NCI-H2107 (cell line): Measurements from ENCODE around the gene CNTN1.

ENCODE experiments used
- DNase-seq: peaks from one replicate; lab custom pipeline; 2025; lab: John Stamatoyannopoulos, UW

The CNTN1 gene

DNA sequence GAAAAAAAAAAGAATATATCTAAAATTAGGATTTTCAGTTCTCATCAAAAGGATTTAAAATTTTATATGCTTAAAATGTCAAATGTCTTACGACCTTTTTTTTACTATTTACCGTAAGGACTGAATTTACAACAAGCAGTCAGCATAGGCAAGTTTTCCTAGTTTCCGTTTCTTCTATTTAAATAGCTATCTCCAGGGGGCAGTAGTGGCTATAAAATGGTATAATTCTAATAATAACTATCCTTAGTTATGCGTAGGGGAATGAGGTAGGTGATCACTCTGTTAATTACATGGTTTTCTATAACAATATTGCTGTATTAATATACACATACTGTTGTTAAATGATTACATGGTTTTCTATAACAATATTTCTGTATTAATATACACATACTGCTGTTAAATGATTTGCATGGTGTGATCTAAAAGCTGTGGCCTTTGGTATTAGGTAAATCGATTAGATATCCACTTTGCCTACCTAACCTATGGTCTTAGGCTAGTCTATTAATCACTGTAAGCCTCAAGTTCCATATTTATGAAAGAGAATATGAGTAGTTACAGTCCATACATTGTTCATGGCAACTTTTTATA lies 278.2 kb downstream of the CNTN1 start:
- DNase-seq: no peak

DNA sequence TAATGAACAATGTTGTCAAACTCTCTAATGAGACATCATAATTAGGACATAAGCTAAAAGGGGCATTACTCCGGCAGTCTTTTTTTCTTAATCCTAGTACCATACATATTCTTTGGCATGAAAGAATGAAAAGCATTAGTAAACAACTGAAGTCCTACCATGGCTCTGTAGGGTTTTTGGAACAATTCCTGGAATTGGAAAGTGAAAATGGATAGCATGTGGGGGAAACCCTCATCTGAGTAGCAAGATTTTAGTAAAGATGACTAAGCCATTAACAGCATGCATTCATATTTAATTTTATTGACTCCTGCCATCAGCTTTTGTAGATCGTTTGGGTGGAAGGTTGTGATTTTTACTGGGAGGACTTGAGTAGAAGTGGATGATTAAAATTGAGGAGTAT lies 279.7 kb downstream of the CNTN1 start:
- DNase-seq: no peak

DNA sequence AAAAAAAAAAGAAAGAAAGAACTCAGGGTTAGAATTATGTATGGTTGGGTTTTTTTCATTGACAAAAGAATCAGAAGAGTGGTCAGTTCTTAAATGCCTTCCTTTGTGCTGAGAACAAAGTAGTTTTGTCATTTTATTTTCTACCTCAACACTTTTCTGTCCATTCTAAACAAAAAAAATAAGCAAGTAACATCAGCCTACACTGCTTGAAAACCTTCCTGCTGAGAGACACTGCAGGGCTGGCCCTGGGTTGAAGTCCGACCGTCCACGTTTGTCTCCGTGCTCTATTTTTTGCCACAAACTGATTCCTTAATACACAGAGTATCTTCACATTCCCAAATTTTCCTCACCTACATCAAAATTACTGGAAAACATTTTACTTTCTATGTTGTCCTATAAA lies 284.3 kb downstream of the CNTN1 start:
- no peak for DNase-seq

DNA sequence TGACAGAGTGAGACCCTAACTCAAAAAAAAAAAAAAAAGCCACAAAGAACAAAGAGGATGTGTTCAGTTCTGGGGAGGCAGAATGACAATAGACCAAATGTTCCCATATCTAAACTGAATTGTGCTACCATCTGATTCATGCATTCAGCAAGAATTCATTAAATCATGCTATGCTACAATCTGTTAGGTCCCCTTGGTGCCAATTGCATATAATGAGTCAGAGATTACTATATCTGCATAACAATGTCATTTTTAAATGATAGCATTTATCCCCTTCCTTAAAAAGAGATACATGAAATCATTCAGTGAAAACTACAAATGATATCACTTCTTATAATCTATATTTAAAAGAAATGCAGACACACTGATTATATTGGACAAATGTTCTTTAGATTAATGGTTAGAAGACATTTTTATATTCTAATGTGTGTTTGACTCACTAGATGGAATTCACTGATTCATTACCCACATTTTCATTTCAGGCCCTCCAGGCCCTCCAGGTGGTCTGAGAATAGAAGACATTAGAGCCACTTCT lies 288.3 kb downstream of the CNTN1 start:
- no peak for DNase-seq

DNA sequence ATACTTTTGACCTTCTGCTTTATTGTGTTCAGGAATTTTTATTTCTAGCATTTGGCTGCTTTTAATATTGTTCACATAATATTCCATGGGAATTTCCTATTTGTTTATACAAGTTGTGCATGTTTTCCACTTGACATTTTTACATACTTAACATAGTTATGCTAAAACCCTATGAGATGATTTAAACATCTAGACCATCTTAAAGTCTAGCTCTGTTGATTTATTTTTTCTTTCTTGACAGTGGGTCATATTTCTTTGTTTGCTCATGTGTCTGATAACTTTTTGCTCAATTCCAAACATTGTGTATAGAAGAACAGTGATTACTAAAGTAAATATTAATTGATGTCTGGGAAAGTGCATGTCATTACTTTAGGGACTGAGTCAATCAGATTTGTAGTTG lies 293.8 kb downstream of the CNTN1 start:
- DNase-seq: no peak

DNA sequence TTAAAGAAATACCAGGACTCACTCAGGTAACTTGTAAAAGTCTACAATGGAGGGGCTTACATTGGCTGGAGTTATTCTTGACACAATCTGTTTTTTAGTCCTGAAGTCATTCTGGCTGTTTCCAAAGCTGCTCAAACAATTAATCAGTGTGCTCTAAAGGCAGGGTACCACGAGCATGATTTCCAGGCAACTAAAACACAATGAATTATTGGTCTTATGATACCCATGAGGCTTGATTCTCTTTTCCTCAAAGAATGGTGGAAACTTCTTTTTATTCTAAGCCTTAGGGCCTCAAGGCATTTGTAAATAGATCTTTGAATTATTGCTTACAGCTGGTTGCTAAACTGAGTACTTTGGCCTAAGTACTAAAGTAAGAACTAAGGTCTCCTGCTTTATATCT lies 296.1 kb downstream of the CNTN1 start:
- no peak for DNase-seq

DNA sequence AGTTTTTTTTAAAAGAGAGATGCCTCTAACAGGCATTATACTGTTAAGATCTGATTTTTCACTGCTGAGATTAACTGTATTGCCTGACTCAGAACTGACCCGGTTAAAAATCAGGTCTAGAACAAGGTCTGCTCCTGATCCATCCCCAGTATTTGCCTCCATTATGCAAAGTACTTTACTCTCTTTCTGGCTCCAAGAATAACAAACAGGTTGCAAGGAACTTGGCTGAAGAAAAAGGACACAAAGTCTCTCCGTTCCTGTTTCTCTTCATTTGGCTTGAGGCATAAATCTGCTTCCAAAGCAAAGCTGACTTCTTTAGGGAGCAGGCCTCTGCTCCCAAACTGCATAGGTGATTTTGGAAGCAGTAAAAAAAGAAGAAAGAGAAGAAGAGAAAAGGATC lies 296.6 kb downstream of the CNTN1 start:
- no peak for DNase-seq

DNA sequence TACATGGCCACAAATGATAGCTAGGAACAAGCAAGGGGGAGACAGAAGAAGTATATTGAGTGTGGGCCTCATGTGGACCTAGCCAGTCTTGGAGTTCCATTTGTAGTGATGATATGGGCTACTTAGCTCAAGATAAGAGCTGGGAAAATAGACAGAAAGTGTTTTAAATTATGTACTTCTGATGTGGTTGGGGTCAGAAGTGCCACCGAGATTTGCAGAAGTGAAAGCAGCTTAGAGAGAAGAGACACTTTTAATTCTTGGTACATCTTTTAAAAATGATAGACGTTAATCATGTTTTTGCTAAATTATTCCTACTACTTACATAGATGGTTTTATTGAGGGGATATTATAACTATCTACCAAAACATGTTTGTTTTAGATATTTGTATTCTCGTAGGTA lies 297.5 kb downstream of the CNTN1 start:
- DNase-seq: no peak

DNA sequence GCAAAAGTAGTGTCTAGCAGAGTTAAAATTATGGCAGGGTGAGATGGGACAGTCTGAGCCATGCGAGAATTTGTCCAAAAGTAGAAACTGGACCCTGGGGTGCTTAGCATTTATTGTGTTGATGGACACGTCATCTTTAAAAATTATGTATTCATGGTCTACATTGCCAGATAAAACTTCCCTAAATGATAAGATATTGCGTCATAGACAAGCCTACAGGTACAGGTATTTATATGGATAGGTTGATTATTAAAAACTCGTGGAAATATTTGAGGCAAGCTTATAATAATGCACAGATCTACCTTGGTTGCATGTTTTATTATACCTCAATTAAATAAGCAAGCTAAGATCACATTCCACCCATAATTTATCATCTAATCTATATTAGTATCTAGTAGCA lies 299.9 kb downstream of the CNTN1 start:
- no peak for DNase-seq

DNA sequence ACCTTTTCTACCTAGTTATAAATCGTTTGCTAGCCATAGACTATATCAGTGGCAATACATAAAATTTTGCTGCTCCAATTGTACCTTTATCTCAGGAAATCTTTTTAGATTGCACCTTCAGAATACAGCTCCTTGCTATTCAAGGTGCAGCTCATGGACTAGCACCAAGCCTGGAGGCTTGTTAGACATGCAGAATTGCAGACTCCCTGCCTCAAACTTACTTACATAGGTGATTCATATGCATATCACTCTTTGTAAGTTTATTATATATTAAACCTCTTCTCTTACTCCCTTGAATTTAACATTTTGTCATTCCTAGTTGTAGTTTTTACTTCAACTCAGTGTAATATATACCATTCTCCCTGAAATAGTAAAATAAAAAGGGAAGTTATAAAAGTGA lies 300.4 kb downstream of the CNTN1 start:
- no peak for DNase-seq

DNA sequence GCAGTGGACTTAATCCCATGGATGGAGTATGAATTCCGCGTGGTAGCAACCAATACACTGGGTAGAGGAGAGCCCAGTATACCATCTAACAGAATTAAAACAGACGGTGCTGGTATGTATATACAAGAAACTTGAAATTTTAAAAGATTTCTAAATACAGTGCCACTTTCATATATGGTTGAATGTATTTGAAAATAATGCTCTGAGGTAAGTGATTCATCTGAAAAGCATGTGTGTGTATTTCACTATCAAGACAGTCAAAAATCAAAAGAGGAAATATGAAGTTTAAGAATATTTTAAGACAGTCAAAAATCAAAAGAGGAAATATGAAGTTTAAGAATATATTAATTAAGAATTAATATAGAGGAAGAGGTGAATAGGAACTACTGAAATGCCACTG lies 300.9 kb downstream of the CNTN1 start:
- DNase-seq: no peak

DNA sequence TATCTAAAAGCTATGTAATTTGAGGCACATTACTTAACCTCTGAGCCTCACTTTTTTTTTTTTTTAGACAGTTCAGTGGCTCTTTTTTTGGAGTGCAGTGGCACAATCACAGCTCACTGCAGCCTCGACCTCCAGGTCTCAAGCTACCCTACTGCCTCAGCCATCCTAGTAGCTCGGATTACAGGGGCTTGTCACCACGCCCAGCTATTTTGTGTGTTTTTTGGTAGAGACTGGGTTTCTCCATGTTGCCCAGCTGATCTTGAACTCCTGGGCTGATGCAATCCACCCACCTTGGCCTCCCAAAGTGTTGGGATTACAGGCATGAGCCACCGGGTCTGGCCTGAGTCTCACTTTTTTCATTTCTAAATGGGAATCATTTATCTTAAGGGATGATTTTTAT lies 303.9 kb downstream of the CNTN1 start:
- DNase-seq: no peak

DNA sequence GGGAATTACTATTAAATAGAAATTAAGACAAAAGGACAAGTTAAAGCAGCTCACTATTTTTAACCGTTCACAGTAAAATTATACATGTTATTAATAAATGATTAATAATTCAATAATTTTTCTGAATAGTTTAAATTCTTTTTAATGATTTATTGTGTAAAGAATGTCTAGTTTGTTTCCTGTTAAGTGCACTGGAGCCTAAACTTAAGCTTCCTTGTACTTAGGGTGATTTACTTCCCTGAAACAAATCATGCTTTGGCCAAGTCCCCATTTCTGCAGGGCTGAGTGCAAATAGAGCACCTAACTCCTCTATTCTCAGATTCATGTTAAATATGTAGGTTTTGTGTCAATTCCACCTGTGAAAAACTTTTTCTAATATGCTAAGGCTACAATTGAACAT lies 307.0 kb downstream of the CNTN1 start:
- no peak for DNase-seq

DNA sequence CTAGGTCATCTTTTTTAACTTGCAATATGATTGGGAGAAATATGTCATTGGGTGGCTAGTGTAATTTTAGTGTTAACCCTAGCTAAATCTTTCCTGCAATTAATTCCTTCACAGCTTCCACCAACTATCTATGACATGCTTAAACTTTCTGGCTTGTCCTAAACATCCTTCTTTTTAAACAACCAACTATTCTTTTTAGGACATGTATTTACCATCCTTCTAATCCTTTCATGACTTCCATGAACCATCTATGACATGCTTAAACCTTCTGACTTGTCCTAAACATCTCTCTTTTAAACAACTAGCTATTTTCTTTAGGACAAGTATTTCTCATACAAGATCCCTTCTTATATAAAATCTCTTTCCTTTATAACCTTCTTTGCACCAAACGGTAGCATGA lies 316.2 kb downstream of the CNTN1 start:
- no peak for DNase-seq

DNA sequence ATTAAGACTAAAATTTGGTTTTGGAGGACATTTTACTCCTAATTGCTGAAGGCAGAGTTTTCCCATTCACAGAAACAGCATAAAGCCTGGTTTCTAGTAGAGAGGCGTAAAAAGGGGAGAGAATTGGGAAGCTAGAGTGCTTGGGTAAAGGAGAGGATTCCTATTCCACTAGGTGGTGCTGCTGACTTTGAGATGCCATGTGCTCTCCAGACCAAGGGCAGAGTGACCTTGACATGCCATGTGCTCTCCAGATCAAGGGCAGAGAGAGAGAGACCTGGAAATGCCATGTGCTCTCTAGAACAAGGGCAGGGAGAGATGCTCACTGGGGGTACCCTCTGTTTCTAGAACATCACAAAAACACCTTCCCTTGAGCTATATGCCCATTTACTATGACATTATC lies 319.7 kb downstream of the CNTN1 start:
- DNase-seq: no peak

DNA sequence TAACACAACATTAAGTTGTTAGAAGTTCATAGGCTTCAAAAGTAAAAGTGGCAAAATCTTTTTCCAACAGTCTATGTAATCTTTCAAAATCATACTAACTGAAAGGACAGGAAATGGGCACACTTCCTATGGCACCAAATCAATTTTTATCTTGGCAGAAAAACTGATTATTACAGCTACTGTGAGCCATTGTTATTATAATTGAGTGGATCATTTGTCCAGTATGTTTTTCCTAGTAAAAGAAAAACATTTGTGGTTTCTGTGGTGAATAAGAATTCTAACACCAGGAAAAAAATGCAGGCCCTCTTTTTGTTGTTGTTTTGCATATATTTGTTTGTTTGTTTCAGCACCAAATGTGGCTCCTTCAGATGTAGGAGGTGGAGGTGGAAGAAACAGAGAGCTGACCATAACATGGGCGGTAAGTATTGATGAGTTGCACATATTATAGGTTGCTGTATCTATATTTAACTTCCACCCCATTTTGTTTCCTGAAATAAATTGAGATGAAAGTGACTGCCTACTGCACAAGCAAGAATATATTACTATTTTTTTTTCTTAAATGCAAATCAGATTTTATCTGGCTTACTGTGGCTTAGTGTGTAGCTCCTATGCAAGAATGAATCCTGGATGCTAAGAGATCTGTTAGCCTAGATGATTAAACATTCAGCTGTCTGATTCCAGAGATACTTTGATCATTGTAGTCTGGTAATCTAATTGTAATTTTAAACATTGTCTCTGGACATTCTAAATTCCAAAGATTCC lies 321.8 kb downstream of the CNTN1 start:
- DNase-seq: no peak

DNA sequence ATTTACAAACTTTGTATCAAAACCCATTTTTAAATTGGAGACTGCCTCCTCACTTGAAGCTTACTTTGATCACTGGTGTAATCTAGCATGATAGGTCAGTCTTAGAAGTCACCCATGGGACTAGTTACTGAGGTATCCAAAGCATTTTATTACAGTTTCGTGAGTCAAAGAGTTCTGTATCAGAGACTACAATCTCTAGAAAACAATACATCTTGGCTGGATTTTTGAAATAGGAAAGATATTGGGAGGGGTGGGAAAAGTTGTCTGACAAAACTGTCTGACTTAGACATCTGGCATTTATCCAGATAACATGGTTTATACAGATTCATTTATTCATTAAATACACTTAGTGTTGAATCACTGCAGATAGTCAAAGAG lies 322.4 kb downstream of the CNTN1 start:
- DNase-seq: no peak

DNA sequence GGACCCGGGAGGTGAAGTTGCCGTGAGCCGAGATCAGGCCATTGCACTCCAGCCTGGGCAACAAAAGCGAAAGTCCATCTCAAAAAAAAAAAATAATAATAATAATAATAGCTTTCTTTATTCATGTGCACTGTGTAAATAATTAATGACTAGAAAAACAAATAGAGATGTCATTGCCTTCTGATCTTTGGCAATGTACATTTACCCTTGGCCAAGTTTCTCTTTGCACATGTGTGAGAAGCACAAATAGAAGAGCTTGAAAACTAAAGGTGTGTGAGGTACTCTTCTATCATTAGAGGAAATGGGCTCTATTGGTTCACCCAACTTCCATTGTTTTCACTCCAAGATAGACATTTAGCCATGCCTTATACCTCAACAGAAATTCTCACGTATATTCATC lies 325.8 kb downstream of the CNTN1 start:
- DNase-seq: no peak

DNA sequence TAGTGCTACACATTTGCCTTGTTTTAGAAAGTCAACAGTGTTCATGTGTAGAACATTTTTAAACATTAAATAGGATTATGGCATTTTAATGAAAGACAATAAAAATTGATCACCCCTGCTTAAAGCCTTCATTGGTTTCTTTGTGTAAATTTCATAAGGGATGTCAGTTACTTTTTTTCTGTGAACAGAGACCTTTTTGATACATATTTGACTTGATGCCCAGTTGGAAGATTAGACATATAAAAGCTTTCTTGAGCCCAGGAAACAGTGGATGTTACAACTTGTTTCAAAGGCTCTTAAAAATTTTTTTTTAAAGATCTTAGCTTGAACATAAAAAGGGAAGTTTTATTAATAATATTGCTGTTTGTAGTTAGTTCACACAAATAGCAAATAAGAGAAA lies 327.2 kb downstream of the CNTN1 start:
- DNase-seq: no peak

DNA sequence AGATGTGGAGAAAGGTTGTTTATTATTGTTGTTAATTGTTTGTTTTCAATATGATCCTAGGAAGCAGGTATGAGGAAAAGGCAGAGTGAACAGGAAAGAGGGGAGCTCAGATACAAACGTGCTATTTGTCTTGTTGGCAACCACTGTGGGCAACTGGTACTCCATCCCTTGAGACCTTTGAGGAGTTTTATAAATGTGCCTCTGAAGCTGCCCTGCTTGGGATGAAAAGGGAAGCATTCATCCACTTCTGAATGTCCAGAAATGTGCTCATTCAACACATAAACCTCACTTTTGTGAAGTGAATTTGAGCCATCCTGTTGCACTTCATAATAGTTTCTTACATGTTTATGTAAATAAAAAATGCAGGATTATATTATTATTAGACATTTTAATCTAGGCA lies 331.6 kb downstream of the CNTN1 start:
- no peak for DNase-seq

DNA sequence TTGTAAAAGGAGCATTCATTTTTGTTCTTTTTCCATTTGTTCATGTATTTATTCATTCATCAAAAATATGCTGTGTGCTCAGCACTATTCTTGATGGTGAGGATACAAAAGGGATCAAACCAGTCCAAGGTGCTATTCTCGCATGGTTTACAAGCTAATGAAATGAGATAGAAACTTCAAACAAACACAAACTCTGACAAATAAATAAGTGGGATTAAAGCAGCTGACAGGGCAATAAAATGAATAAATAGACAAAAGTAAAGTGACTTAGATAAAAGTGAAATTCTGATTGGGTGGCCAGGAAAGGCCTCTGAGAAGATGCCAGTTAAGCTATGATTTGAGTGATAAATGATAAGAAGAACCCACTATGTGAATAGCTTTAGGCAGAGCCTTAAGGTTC lies 333.9 kb downstream of the CNTN1 start:
- DNase-seq: no peak

DNA sequence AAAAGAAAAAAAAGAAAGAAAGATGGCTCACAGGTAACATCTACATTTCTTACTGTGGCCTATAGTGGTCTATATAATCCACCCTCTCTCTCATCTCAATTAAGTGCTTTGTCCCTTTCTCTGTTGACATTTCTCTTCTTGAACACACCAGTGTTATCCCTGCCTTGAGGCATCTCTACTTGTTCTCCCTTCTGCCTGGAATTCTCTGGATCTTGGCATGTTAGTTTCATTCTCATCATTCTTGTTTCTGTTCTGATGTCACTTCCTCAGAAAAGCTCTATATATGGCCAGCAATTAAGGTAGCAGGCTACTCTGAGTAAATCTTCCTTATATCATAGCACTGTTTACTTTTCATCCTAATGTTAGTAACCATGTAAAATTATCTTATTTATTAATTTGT lies 340.1 kb downstream of the CNTN1 start:
- DNase-seq: no peak

DNA sequence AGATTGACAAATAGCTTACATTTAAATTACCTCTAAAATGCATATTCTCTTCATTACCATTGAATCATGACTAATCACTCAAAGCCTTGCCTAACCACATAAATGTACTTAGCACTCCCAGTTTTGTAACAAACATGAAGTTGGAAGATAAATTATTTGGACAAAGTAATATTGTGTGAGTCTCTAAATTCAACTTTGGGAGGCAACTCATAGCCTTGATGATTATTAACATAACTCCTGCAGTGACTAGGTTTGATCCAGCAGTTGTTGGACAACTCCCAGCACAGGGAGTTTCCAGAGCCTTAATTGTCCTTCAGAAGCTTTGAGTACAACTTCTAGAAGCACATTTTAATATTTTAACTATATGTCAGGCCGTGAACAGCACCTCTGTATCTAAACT lies 342.4 kb downstream of the CNTN1 start:
- DNase-seq: no peak

DNA sequence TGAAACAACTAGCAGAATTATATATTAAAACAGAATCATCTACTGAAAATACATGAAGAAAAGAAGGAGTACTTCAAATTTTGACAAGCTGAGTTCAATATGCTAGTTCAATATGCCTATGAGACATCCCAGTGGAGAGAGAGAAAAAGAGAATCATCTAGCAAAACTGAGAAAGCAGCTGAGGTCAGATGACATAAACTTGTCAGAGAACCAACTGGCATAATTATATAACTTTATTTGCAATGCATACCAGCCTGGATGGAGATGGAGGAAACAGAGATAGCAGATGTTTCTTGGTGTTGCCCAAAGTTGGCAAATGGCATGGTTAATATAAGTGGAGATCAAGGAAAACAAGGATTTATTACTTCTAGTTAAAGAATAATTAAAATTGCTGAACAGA lies 347.2 kb downstream of the CNTN1 start:
- DNase-seq: no peak
